ENCODE results near the gene KRT36.

KRT36 gene

DNA sequence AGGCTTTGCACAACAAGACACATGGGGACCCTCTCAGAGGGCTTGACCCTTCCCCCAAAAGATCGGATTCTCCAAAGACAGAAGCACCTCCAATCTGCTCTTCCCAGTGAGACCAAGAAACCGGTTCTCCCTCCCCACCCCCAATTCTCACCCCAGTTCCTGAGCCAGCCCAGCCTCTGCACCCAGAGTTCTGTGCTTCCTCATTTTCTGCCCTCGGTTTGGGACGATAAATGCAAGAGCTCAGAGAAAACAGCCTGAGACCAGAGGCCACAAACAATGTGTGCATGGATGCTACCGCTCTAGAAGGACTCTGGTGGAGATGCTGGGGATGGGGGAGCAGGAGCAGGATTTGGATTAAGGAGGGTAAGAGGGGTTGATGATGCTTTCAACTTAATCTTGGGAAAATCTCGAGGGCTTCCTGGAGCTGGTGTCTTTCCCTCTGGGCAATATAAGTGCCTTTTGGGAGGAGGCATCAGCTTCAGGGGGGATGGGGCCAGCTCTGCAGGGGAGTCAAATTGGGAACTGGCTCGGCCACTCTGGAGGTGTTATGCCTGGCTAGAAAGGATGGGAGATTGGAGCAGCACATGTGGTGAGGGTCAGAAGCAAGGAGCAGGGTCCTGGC, 22.9 kb upstream of the KRT36 start:
- Histone ChIP-seq H3K9me2 (ENCODE audit: low read depth, low read length) (no peaks in the 10 kb centered on the region), H3K4me1 (ENCODE audit: insufficient read depth, low read length, severe bottlenecking) (no peaks in the 10 kb centered on the region), H3F3A (ENCODE audit: insufficient read depth, low read length) (no peaks in the 10 kb centered on the region), H4K20me1 (ENCODE audit: insufficient read depth, low read length) (no peaks in the 10 kb centered on the region), H3K27ac (ENCODE audit: low read depth, low read length, poor library complexity, severe bottlenecking) (no peak overlapping the region), H3K79me2 (ENCODE audit: insufficient read depth, low read length) (no peaks in the 10 kb centered on the region), H3K4me2 (ENCODE audit: low read length) (no peak overlapping the region), H3K36me3 (ENCODE audit: insufficient read depth, low read length) (no peaks in the 10 kb centered on the region), H3K27me3 (ENCODE audit: insufficient read depth, low read length) (no peaks in the 10 kb centered on the region), H3K9ac (ENCODE audit: low read length) (no peak overlapping the region), H2AFZ (ENCODE audit: low read length) (no peak overlapping the region), H3K4me3 (ENCODE audit: low read depth, low read length, poor library complexity, severe bottlenecking) (no peak overlapping the region), H3K9me3 (ENCODE audit: low read length) (no peaks in the 10 kb centered on the region)
- no peak for TF ChIP-seq EZH2 (IDR thresholded peaks at IDR 0.05; ENCODE audit: borderline replicate concordance, low read length)
- TF ChIP-seq, protein P1, sequence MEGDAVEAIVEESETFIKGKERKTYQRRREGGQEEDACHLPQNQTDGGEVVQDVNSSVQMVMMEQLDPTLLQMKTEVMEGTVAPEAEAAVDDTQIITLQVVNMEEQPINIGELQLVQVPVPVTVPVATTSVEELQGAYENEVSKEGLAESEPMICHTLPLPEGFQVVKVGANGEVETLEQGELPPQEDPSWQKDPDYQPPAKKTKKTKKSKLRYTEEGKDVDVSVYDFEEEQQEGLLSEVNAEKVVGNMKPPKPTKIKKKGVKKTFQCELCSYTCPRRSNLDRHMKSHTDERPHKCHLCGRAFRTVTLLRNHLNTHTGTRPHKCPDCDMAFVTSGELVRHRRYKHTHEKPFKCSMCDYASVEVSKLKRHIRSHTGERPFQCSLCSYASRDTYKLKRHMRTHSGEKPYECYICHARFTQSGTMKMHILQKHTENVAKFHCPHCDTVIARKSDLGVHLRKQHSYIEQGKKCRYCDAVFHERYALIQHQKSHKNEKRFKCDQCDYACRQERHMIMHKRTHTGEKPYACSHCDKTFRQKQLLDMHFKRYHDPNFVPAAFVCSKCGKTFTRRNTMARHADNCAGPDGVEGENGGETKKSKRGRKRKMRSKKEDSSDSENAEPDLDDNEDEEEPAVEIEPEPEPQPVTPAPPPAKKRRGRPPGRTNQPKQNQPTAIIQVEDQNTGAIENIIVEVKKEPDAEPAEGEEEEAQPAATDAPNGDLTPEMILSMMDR (IDR thresholded peaks at IDR 0.05; ENCODE audit: low read length) = no peak

DNA sequence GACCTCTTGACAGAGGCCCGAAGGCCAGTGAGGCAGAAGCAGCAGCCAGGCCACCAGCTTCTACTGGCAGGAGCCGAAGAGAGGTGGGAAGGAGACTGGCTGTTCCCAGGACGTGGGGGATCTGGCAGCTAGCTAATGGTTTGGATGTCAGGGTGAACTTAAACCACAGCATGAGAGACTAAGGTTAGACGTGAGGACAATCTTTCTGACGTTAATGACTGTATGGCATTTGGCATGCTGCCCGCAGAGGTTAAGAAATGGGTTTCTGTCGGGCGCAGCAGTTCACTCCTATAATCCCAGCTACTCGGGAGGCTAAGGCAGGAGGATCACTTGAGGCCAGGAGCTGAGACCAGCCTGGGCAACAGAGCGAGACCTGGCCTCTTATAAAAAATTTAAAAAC, 22.0 kb upstream of the KRT36 start:
- no peaks in the 10 kb centered on the region for H3K27me3 ChIP-seq (ENCODE audit: insufficient read depth, low read length)
- no peak overlapping the region for H3K27ac ChIP-seq (ENCODE audit: low read depth, low read length, poor library complexity, severe bottlenecking)
- no peaks in the 10 kb centered on the region for H4K20me1 ChIP-seq (ENCODE audit: insufficient read depth, low read length)
- H3K79me2 ChIP-seq (ENCODE audit: insufficient read depth, low read length) = no peaks in the 10 kb centered on the region
- H2AFZ ChIP-seq (ENCODE audit: low read length) = no peak overlapping the region
- H3K9ac ChIP-seq (ENCODE audit: low read length) = no peak overlapping the region
- no peaks in the 10 kb centered on the region for H3K4me1 ChIP-seq (ENCODE audit: insufficient read depth, low read length, severe bottlenecking)
- H3K9me3 ChIP-seq (ENCODE audit: low read length) = no peaks in the 10 kb centered on the region
- H3K4me2 ChIP-seq (ENCODE audit: low read length) = no peak overlapping the region
- no peaks in the 10 kb centered on the region for H3K36me3 ChIP-seq (ENCODE audit: insufficient read depth, low read length)
- no peaks in the 10 kb centered on the region for H3K9me2 ChIP-seq (ENCODE audit: low read depth, low read length)
- no peak for TF ChIP-seq EZH2 (IDR thresholded peaks at IDR 0.05; ENCODE audit: borderline replicate concordance, low read length)
- TF ChIP-seq, protein P1 (IDR thresholded peaks at IDR 0.05; ENCODE audit: low read length) = no peak
- H3K4me3 ChIP-seq (ENCODE audit: low read depth, low read length, poor library complexity, severe bottlenecking) = no peak overlapping the region
- H3F3A ChIP-seq (ENCODE audit: insufficient read depth, low read length) = no peaks in the 10 kb centered on the region

GRCh38 chr17:41511116-41511515, 21.4 kb upstream of the KRT36 start:
- Histone ChIP-seq H3K9me2 (ENCODE audit: low read depth, low read length) (no peaks in the 10 kb centered on the region), H3K36me3 (ENCODE audit: insufficient read depth, low read length) (no peaks in the 10 kb centered on the region), H3K27ac (ENCODE audit: low read depth, low read length, poor library complexity, severe bottlenecking) (no peak overlapping the region), H3K9me3 (ENCODE audit: low read length) (no peaks in the 10 kb centered on the region), H3K9ac (ENCODE audit: low read length) (no peak overlapping the region), H3K79me2 (ENCODE audit: insufficient read depth, low read length) (no peaks in the 10 kb centered on the region), H3K27me3 (ENCODE audit: insufficient read depth, low read length) (no peaks in the 10 kb centered on the region), H2AFZ (ENCODE audit: low read length) (no peak overlapping the region), H4K20me1 (ENCODE audit: insufficient read depth, low read length) (no peaks in the 10 kb centered on the region), H3K4me3 (ENCODE audit: low read depth, low read length, poor library complexity, severe bottlenecking) (no peak overlapping the region), H3K4me1 (ENCODE audit: insufficient read depth, low read length, severe bottlenecking) (no peaks in the 10 kb centered on the region), H3K4me2 (ENCODE audit: low read length) (no peak overlapping the region), H3F3A (ENCODE audit: insufficient read depth, low read length) (no peaks in the 10 kb centered on the region)
- no peak for TF ChIP-seq EZH2 (IDR thresholded peaks at IDR 0.05; ENCODE audit: borderline replicate concordance, low read length)

All from OCI-LY1 (cell line).